Ureter (tissue), 1 donor: ENCODE data around the gene STARD7. TPM values are rescaled to one million over a fixed set of nuclear protein-coding genes. Genes with fewer than 3 reads are reported as not detected.
"Not testable (repeated sequence)": the region's sequence is repeated elsewhere in the genome, so short reads cannot be mapped to it uniquely, and the experiment has no call there.

Source experiments
- DNase-seq: peaks from one replicate; pipeline ENCODE4 v3.0.0-alpha.2; 2020; ENCODE audit warnings: low spot score
- total RNA-seq: library from RNA; stranded (reverse); gene quantifications from one replicate; pipeline ENCODE4 v1.2.4, GENCODE V29; 2023
- donor health status: DM: yes; HTN: yes; CAD: no.

The STARD7 gene
- total RNA-seq, 1 donor from 2014 or later: 95.0 TPM

DNA sequence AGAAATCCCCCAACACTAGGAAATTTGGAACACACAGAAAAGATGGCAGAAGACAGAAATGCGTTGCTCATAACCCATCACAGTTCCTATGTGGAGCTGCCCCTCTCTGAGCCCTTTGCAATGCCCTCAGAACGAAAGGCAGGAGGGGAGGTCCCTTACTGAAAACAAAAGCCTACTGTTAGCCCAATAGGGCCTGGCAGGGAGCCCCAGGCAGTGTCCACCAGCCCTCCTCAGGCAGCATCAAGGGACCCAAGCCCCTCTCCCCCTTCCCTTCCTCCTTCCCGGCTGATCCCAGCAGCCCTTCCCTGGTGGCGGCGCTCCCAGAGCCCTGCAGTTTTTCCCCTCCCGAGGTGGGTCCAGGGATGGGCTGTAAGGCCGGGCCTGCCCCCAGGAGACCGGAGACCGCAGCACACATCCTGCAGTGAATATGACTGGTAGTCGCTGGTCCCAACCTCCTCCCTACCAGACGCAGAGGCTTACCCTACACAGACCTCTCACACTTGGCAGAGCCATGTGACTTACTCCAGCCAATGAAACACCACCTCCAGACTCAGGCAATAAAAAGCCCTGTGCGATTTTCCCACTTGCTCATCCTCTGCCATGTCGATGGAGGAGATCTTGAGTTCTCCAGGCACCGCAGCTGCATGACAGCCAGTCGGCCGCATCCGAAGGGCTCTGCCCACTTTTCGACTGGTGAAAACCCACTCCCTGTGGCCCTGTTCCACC lies 44.0 kb downstream of the STARD7 start:
- DNase-seq: no peak

DNA sequence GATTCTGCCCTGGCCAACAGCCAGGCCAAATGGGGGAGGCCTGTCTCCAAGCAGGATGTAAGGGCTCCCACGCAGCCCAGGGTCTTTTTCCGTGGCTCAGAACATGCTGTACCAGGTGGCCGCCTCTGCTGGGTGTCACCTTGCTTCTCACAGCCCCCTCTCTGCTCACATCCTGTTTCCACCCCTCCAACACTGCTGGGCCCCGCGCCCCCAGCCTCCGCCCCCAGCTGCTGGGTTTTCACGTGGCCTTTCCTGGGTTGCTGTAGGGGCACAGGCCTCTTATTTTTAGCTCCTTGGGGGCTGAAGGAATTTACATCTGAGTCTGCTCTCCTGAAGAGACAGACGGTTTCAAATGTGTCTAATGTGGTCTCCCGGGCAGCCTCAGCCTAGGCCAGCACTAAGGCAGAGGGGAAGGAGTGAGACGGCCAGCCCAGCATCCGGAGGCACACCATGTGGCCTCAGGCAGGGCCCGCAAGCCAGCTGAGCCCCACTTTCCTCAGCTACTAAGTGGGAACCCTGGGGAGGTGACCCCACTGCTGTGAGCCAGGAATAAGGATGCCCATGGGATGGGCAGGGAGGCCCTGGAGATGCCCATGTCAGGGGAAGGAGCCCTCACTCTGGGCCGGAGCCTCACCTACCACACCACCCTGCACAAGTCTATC lies 44.7 kb downstream of the STARD7 start:
- DNase-seq: no peak

DNA sequence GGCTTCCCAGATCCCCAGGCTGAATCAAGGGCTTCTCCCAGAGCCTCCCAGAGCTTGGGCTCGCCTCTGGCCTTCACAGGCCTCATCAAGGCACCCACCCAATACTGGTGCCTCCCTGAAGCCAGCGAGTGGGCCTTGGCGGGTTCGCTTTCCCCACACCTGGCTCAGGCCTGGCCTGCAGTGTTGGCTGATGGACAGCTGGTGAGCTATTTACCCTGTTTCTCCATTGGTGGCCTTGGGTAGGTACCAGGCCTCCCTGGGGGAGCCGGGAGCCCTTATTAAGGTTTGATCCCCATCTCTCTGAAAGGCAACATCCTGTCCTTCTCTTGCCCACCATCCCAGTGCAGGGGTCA lies 45.2 kb downstream of the STARD7 start:
- DNase-seq: no peak

DNA sequence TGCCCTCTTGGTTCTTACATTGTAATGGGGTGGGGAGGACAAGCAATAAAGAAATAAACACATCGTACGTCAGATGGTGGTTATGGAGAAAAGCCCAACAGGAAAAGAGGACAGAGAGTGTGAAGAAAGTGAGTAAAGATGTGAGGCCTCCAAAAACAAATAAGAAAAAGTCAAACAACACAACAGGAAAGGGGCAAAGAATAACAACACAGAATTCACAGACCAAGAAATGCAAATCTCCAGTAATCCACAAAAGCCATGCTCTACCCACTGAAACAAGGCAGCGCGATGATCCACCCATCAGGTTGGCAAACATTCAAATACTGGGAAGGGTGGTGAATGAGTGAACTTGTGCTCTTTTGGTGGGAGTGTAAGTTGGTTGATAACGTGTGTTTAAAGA lies 46.7 kb downstream of the STARD7 start:
- DNase-seq: no peak

DNA sequence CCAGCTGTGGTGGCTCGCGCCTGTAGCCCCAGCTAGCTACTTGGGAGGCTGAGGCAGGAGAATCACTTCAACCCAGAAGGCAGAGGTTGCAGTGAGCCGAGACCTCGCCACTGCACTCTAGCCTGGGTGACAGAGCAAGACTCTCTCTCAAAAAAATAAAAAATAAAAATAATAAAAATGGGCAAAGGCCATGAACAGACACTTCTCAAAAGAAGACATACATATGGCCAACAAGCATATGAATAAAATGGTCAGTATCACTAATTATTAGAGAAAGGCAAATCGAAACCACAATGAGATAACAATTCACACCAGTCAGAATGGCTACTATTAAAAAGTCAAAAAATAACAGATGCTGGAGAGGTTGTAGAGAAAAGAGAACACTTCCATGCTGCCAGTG lies 48.3 kb downstream of the STARD7 start:
- DNase-seq: not testable (repeated sequence)

DNA sequence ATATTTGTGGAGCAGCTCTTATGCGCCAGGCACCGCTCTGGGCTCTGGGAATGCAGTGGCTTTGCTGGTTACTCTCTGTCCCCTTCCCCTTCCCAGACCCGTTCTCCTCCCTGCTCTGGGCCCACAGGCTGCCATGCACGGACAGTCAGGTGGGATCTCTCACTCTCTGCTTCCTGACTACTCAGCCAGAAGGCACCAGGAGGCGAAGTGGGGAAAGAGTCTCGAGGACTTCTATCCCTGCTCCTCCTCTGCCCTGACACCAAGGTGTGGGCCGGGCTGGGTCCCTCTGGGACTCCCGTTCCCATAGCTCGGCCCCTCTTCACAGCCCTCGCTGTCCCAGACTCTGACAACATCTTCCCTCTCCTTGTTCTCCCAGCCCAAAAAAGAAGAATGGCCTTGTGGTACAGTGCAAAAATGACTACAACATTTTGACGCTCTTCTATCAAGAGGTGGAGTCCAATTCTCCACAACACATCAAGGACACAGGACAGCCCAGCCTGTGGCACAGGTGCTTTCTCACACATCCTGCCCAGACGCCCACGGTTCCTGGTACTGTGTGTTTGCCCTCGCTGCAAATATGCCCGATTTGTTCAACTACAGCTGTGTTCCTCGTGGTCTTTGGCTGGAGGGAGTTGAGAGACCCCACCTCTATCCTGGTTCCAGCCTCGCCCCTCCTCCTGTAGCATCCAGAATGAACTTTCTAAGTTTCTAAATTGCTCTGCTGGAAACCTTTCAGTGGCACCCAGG lies 49.4 kb downstream of the STARD7 start:
- DNase-seq: no peak

DNA sequence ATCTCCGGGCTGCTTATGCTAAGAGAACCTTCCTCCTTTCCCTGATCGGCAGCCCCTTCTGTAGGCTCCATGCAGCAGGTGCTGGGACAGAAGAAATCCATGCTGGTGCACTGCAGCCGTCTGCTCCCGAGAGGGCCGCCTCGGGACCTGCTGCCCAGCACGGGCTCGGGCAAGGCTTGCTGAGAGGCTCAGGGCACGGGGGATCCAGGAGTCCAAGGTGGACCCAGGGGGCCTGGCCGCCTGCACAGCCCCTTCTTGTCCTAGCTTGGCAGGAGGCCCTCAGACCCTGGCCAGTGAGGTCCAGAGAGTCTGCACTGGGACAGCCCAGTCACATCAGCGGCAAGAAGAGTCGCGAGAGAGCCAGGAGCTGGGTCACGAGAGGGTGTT lies 50.1 kb downstream of the STARD7 start:
- DNase-seq: no peak

DNA sequence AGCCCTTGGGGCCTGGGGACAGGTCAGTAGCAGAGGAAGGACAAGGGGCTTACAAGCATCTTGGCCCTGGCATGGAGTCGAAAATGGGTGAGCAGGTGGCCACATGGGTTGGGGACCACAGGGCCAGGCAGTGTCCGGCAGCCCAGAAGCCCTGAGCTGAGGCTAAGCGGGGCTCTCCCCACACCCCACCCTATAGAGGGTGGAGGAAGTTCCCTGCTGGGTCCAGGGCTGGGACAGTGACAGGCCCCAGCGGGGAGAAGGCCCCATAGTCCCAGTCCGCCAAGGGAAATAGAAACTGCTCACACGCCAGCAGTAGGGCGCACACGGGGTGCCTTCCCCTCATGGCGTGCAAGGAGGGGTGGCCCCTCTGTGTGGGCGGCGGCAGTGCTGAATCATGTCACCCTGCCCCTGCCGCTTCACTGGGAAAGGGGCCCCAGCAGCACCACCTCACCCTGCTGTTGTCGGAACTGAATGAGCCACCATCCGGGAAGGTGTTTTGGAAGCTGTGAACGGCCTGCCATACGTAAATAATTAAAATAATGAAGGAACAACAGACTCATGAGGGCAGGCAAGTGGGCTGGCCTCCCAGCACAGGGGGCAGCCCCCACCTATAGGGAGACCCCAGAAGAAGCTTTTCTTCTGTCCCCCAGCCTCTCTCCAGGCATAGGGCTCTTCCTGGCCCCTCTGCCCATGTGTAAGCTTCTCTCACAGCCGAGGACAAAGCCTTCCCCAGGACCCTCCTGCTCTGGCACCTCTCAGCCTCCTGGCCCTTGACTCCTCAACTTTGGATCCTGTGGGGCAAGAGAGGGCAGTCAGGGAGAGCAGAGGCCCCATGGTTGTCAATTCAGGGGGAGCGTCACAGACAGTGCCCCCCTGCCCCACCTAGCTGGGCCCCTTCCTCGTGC lies 50.7 kb downstream of the STARD7 start:
- no peak for DNase-seq

DNA sequence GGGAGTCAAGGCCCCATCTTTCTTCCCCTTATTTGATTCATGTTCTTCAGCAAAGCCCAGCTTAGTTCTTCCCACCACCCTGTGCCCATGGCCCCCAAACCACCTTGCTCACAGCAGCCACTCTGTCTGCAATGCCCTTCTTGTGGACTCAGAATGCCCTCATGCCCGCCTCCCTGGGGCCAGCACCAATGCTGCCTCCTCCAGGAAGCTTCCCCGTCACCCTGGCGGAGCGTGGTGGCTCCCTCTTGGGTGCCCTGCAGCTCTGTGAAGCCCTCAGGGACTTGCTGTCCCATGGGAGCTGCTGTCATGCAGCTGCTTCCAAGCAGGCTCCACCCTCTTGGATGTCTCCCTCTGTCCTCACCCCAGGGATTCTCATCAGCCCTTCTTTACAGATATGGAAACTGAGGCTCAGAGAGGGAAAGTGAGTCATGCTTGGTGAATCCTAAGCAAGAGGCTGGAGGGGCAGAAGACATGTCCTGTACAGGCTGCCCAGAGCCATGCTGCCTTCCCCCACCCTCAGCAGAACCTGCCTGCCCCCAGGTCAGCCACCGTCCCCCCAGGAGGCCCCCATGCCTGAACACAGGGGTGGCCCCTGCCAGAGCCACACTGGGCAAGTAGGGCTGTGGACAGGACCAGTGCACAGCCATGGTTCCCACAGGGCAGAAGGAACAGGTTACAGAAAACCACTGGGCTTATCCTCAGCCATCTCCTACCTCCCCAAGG lies 51.5 kb downstream of the STARD7 start:
- no peak for DNase-seq

DNA sequence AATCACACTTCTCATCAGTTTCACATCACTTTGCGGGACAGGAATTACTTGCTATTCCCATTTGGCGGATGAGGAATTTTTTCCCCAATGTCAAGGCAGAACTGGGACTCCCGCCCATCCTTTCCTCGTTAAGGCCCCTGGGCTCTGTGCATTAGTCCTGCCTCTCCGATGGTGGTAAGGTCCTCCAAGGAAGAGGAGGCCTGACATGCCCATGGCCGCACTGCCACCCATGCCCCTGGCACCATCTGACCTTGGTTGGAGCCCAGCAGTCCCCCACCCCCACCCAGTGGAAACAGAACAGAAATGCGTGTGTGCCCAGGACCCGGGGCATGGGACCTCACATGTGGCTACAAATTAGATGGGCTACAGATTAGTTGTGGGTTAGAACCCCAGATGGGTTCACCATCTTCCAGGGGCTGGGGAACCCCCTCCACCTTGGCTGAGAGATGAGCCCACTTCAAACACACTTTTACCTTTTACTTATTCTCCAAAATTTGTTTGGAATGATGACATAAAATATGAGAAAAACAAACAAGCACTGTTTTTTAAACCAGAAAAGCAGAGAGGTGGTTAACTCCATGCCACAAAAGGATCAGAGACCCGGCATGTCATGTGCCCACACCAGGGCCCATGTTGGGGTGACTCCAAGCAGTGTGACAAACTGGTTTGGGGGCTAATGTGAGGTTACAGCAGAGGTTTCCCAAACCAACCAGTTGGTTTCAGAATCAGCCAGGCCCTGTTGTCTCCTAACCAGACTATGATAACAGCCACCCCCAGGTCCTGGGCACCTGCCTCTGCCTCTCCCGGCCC lies 52.4 kb downstream of the STARD7 start:
- DNase-seq: no peak

DNA sequence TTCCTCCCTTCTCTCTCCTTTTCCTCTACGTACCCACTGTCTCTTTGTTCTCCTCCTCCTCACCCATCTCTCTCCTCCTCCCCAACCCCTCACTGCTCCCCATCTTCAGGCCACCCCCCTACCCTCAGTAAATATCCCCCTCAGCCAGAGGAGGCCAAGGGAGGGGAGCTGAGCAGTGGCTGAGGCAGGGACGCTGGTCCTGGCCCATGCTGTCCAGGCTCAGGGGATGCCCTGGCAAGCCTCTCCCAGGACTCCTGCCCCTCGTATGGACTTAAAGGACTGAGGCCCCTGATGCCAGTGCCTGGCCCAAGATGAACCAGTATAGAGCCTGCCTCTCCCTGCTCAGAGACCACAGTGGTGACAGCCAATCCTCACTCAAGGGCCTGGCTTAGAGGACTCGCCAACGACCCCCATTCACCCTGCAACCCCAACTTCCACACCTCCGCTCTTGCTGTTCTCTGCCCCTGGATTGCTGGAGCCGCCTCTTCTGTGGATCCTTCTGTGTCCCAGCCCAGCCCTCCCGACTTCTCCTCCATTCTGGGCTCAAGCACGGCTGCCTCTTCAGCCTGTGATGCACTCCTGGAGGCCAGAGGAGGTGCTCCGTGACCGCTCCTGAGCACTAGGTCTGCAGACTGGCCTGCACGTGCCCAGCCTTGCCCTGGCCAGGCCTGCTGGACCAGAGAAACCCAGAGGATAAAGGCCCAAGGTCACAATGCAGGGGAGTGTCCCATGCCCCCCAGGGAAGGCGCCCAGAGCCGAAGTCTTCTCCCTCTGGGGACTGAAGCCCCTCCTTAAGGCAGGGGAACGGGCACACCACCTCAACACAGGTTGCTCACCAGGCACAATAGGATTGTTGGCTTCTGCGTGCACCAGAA lies 53.9 kb downstream of the STARD7 start:
- no peak for DNase-seq

DNA sequence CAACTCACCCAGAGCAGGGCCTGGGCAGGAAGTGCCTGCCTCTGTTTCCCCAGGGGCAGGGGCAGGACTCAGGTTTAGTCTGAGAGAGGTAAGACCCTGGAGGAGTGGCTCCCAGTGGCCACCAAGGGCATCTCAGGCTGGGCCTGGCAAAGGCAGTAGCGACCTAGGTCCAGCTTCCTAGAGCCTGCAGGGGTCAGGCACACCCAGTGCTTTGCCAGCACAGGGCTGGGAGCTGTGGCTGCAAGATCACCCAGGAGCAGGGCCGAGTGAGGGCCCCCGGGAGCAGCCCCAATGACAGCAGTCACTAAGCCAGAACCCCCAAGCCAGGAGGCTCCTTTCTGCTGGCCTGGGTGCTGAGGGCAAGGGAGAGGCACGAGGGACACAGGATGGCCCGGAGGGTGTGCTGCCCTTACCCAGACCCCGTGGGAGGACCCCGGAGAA lies 54.6 kb downstream of the STARD7 start:
- no peak for DNase-seq

DNA sequence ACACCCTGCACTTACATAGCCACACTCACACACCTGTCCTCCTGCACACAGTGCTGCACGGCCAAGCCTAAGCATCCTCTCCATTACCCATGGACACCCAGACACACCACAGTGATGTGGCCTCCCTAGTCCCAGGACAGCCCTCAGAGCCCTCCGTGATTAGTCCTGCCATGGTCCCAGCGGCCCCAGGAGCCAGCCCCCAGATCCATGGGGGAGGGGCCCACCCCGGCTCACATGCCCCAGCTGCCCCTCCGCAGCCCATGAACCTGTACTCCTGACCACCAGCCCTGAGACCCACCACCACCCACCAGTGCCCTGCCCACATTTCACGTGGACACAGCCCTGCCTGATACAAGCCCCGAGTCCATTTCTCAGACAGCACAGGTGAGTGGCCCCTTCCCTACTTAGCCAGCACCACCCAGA lies 55.3 kb downstream of the STARD7 start:
- no peak for DNase-seq

DNA sequence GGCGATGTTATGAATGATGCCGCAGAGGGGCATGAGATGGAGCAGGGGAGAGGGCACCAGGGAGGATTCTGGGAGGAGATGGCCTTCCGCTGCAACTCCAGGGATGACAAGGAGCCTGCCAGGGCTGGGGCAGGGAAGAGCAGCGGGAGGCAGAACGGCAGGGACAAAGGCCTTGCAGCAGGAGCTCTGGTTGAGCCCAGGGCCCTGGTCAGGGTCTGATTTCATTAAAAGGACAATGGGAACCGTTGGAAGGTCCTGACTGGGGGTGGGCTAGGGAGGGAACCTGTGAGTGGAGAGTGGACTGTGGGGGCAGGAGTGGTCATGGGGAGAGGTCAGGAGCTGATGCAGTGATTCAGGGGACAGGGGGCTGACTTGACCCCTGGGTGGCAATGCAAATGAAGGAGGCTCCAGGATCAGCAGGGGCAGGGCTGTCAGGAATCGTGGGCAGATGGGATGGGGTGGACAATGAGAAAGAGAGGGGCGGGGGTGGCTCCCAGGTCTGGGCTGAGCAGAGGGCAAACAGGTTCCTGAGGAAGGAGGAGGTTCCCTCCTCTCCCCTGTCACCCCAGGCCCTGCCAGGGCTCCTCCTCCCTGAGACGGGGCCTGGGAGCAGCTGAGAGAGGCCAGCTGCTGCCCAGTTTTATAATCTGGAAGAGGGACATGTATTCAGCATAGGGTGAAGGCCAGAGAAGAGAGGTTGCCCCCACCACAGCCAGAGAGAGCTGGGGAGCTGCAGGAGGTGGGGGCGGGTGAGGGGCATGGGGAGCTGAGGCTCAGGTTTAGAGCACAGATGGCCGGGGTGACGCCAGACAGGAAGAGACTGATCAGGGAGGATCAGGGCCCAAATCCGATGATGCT lies 56.1 kb downstream of the STARD7 start:
- no peak for DNase-seq

DNA sequence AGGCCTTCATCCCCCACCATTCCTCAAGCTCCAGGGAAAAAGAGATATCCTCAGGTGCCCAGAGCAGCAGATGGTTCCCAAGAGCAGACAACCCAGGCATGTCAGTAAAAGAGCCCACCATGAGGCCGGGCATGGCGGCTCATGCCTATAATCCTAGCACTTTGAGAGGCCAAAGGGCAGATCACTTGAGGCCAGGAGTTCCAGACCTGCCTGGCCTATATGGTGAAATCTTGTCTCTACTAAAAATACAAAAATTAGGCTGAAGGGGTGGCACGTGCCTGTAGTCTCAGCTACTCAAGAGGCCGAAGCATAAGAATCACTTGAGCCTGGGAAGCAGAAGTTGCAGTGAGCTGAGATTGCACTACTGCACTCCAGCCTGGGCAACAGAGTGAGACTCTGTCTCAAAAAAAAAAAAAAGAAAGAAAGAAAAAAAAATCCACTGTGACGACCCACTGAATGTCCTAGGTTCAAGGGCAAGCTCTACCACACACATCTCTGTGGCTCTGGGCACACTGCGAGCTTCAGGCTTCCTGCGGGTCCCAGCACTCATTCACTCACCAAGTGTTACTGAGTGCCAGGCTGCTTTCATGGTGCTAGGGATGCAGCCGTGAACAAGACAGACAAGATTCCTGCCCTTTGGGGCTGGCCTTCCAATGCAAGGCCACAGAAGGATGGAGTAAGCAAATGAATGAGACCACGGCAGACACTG lies 56.9 kb downstream of the STARD7 start:
- DNase-seq: no peak

DNA sequence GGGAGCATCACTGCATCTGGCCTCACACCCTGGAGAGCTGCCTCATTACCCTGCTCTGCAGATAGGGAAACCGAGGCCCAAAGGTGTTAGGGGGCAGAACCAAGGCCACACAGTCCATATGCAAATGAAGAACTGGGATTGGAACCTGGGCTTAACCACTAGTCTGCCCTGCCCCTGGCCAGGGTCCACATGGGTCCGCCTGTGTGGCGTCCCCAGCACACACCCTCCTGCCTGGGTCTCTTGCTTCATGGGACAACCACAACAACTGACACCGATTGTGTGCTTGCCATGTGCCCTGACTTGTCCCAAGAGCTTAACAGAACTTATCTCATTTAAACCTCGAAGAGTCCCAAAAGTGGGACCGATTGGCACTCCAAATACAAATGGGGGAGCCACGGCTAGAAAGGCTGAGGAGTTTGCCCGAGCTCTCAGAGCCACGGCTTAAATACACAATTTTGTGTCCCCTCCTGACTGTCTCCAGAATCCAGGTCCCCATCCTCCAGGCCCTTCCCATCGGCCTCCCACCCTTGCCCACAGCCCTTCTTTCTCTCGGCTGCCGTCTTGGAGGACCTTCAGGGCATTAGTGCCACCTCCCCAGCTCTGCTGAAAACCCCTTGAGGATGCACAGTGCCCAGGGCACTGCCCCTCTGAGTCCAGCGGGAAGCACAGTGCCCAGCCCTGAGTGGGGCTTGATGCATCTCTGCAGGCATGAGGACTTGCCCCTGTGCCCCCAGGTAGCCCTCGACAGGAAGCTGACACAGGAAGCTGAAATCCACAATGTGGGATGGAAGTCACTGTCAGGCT lies 57.6 kb downstream of the STARD7 start:
- DNase-seq: no peak
